Lower leg skin (tissue), 3 donors: ENCODE data around the gene BAG3.

Experiments used
- CTCF ChIP-seq, 3 donors: fragments of 450-650 bp; IDR thresholded peaks; one replicate each; pipeline ENCODE4 v1.5.1; 2016; ENCODE audit warnings: antibody characterized with exemption in 3 of 3, mild to moderate bottlenecking in 3 of 3, moderate library complexity in 2 of 3
- POLR2A ChIP-seq, 2 donors: fragments of 450-650 bp; IDR thresholded peaks; one replicate each; pipeline ENCODE4 v1.6.1; 2016 to 2017; ENCODE audit warnings: antibody characterized with exemption in 2 of 2, mild to moderate bottlenecking in 1 of 2, moderate library complexity in 1 of 2

- TF ChIP-seq CTCF (IDR thresholded peaks at IDR 0.05) (no peak), POLR2A (IDR thresholded peaks at IDR 0.05) (no peak)
Observed at GRCh38 chr10:119669331-119669730, 18.2 kb downstream of the BAG3 start.
